ENCODE measurements around the gene HOXA5. TPM values are rescaled to one million over a fixed set of nuclear protein-coding genes. Genes with fewer than 3 reads are reported as not detected.
A peak's percentile ranks its signal among the peaks of the same experiment; 100 is the strongest.

The HOXA5 gene
- total RNA-seq, 1 experiment from 2014 or later: 7.5 TPM

GRCh38 chr7:27131390-27131819, 12.1 kb downstream of the HOXA5 start:
- Histone ChIP-seq H3F3A (ENCODE audit: low read length, unreplicated experiment) (no peaks in the 10 kb centered on the region), H3K36me3 (ENCODE audit: low read depth, low read length) (no peaks in the 10 kb centered on the region), H2AFZ (ENCODE audit: low read length) (peak overlapping the region; percentile 81), H4K20me1 (ENCODE audit: low read length) (no peaks in the 10 kb centered on the region), H3K79me2 (ENCODE audit: low read length) (peaks cover 40% of the 10 kb centered on the region), H3K9me3 (ENCODE audit: low read length) (no peaks in the 10 kb centered on the region), H3K4me2 (ENCODE audit: low read length) (peak overlapping the region; percentile 85), H3K4me1 (ENCODE audit: insufficient read depth, low read length) (peaks cover 48% of the 10 kb centered on the region), H3K27ac (ENCODE audit: low read length) (peak overlapping the region; percentile 56), H3K4me3 (ENCODE audit: low read length) (peak overlapping the region; percentile 77), H3K9me2 (replicated peaks; ENCODE audit: low read length) (no peaks in the 10 kb centered on the region), H3K9ac (ENCODE audit: low read length) (peak overlapping the region; percentile 80), H3K27me3 (ENCODE audit: low read length) (no peaks in the 10 kb centered on the region)
- intact Hi-C loops (cut with micrococcal nuclease): no loop called here
- no TSS peak for BruUV-seq (replicated peaks)
- CTCF ChIA-PET: interaction anchor here (0.7 to 1.0 kb wide), 2 partner anchors 17 to 445 kb away, joined by 3 to 7 read pairs; no protein-coding TSS in a partner anchor
- TF ChIP-seq EZH2phosphoT487 (IDR thresholded peaks at IDR 0.05; ENCODE audit: borderline replicate concordance, low read length): no peak
- no peak for TF ChIP-seq EZH2 (IDR thresholded peaks at IDR 0.05; ENCODE audit: low read length, unreplicated experiment)
- TF ChIP-seq, protein P1, sequence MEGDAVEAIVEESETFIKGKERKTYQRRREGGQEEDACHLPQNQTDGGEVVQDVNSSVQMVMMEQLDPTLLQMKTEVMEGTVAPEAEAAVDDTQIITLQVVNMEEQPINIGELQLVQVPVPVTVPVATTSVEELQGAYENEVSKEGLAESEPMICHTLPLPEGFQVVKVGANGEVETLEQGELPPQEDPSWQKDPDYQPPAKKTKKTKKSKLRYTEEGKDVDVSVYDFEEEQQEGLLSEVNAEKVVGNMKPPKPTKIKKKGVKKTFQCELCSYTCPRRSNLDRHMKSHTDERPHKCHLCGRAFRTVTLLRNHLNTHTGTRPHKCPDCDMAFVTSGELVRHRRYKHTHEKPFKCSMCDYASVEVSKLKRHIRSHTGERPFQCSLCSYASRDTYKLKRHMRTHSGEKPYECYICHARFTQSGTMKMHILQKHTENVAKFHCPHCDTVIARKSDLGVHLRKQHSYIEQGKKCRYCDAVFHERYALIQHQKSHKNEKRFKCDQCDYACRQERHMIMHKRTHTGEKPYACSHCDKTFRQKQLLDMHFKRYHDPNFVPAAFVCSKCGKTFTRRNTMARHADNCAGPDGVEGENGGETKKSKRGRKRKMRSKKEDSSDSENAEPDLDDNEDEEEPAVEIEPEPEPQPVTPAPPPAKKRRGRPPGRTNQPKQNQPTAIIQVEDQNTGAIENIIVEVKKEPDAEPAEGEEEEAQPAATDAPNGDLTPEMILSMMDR (conservative IDR thresholded peaks at IDR 0.05; ENCODE audit: low read depth, low read length): no peak
- ATAC-seq (no peak), DNase-seq (no peak)
- POLR2A ChIA-PET (ENCODE audit: unreplicated experiment): interaction anchor here (0.5 to 0.6 kb wide), 3 partner anchors 9 to 234 kb away, joined by 3 read pairs; no protein-coding TSS in a partner anchor

- Histone ChIP-seq H3K79me2 (ENCODE audit: low read length) (peaks cover 40% of the 10 kb centered on the region), H2AFZ (ENCODE audit: low read length) (peak within 1 kb of the TSS; percentile 81), H3K27ac (ENCODE audit: low read length) (peak within 1 kb of the TSS; percentile 56), H3K9me2 (replicated peaks; ENCODE audit: low read length) (no peaks in the 10 kb centered on the region), H3K36me3 (ENCODE audit: low read depth, low read length) (no peaks in the 10 kb centered on the region), H3F3A (ENCODE audit: low read length, unreplicated experiment) (no peaks in the 10 kb centered on the region), H3K9ac (ENCODE audit: low read length) (peak within 1 kb of the TSS; percentile 80), H3K4me1 (ENCODE audit: insufficient read depth, low read length) (peaks cover 43% of the 10 kb centered on the region), H3K9me3 (ENCODE audit: low read length) (no peaks in the 10 kb centered on the region), H3K4me2 (ENCODE audit: low read length) (peak within 1 kb of the TSS; percentile 88), H4K20me1 (ENCODE audit: low read length) (no peaks in the 10 kb centered on the region), H3K27me3 (ENCODE audit: low read length) (no peaks in the 10 kb centered on the region), H3K4me3 (ENCODE audit: low read length) (peak within 1 kb of the TSS; percentile 77)
- DNase-seq: peak; percentile 84
- POLR2A ChIA-PET (ENCODE audit: unreplicated experiment): interaction anchor here (0.5 to 0.6 kb wide), 3 partner anchors 8 to 715 kb away, joined by 3 to 4 read pairs (median 3); no protein-coding TSS in a partner anchor
- TF ChIP-seq EZH2phosphoT487 (IDR thresholded peaks at IDR 0.05; ENCODE audit: borderline replicate concordance, low read length) (peak; percentile 43; the same call in 1 of the 2 replicates), EZH2 (IDR thresholded peaks at IDR 0.05; ENCODE audit: low read length, unreplicated experiment) (no peak)
- TF ChIP-seq, protein P1 (conservative IDR thresholded peaks at IDR 0.05; ENCODE audit: low read depth, low read length): no peak
- CTCF ChIA-PET: interaction anchor here (0.6 to 1.0 kb wide), 3 partner anchors 18 to 444 kb away, joined by 3 to 7 read pairs (median 5); no protein-coding TSS in a partner anchor
- TSS peak; percentile 82 for BruUV-seq (replicated peaks)
- intact Hi-C loops (cut with micrococcal nuclease): no loop called here
- ATAC-seq: peak; percentile 82
Measured at GRCh38 chr7:27130540-27131389, 12.7 kb downstream of the HOXA5 start, which contains the start of gene HOXA4. Gene HOXA4, minus strand, starts transcription at chr7:27130757. Its CDS starts 24 bp downstream, at chr7:27130733.

Data from PC-3 (cell line).